Neural progenitor cell (in vitro differentiated cells): ENCODE results near the gene SV2B. TPM values are rescaled to one million over a fixed set of nuclear protein-coding genes. Genes with fewer than 3 reads are reported as not detected.

ENCODE experiments used
- DNase-seq: peaks from one replicate; pipeline ENCODE4 v3.0.0-alpha.2; 2016; ENCODE audit warnings: low spot score
- H2AFZ ChIP-seq: fragments of 200-600 bp; sonication (generic); replicated peaks from 2 replicates; pipeline ENCODE4 v1.6.1; 2016; ENCODE audit warnings: antibody characterized with exemption
- H3F3A ChIP-seq: fragments of 200-600 bp; sonication (generic); 2 replicates; pipeline ENCODE4 v1.6.1; 2016; ENCODE audit warnings: antibody characterized with exemption, low read depth
- H3K27ac ChIP-seq: fragments of 200-600 bp; sonication (generic); 2 replicates; pipeline ENCODE4 v1.5.1; 2016; ENCODE audit warnings: mild to moderate bottlenecking
- H3K27me3 ChIP-seq: fragments of 200-600 bp; sonication (generic); 2 replicates; pipeline ENCODE4 v1.6.1; 2016; ENCODE audit warnings: mild to moderate bottlenecking, moderate library complexity
- H3K36me3 ChIP-seq: fragments of 200-600 bp; sonication (generic); 2 replicates; pipeline ENCODE4 v1.5.1; 2016
- H3K4me1 ChIP-seq: fragments of 200-600 bp; sonication (generic); 2 replicates; pipeline ENCODE4 v1.6.1; 2016; ENCODE audit warnings: mixed run types
- H3K4me2 ChIP-seq: fragments of 200-600 bp; sonication (generic); 2 replicates; pipeline ENCODE4 v1.6.1; 2016
- H3K4me3 ChIP-seq: fragments of 200-600 bp; sonication (generic); 2 replicates; pipeline ENCODE4 v1.5.1; 2016
- H3K79me2 ChIP-seq: fragments of 200-600 bp; sonication (generic); 2 replicates; pipeline ENCODE4 v1.6.1; 2016; ENCODE audit warnings: low read depth
- H3K9ac ChIP-seq: fragments of 200-600 bp; sonication (generic); 2 replicates; pipeline ENCODE4 v1.6.1; 2016
- H3K9me3 ChIP-seq: fragments of 200-600 bp; sonication (generic); 2 replicates; pipeline ENCODE4 v1.5.1; 2016; ENCODE audit warnings: low read depth
- H4K20me1 ChIP-seq: fragments of 200-600 bp; sonication (generic); 2 replicates; pipeline ENCODE4 v1.6.1; 2016; ENCODE audit warnings: low read depth
- H3K27ac Mint-ChIP-seq: 3 replicates; pipeline ENCODE4 v1.8.0; 2021; ENCODE audit warnings: mixed read lengths
- H3K27me3 Mint-ChIP-seq: 2 replicates; pipeline ENCODE4 v1.8.0; 2022; ENCODE audit warnings: low read depth, mild to moderate bottlenecking, inconsistent platforms, moderate library complexity, mixed read lengths; ENCODE audit not compliant: insufficient read depth
- H3K36me3 Mint-ChIP-seq: 3 replicates; pipeline ENCODE4 v1.8.0; 2021; ENCODE audit warnings: mixed read lengths
- H3K4me1 Mint-ChIP-seq: 3 replicates; pipeline ENCODE4 v1.8.0; 2021; ENCODE audit warnings: mixed read lengths
- H3K4me3 Mint-ChIP-seq: 3 replicates; pipeline ENCODE4 v1.8.0; 2021; ENCODE audit warnings: mild to moderate bottlenecking, moderate library complexity, mixed read lengths
- H3K9me3 Mint-ChIP-seq: 3 replicates; pipeline ENCODE4 v1.8.0; 2020; ENCODE audit warnings: mixed read lengths
- EZH2 ChIP-seq: fragments of 200-600 bp; sonication (generic); IDR thresholded peaks from 2 replicates; pipeline ENCODE4 v1.6.1; 2017; ENCODE audit warnings: antibody characterized with exemption, mild to moderate bottlenecking, moderate library complexity
- EZH2phosphoT487 ChIP-seq: fragments of 200-600 bp; sonication (generic); IDR thresholded peaks from 2 replicates; pipeline ENCODE4 v1.6.1; 2017; ENCODE audit warnings: antibody characterized with exemption
- total RNA-seq: library from RNA; depleted of rRNA; stranded (reverse); fragments of >200 nt; gene quantifications from 2 replicates; pipeline ENCODE4 v1.2.3, GENCODE V29; 2015; ENCODE audit warnings: low replicate concordance
- TF ChIP-seq, protein P1 (sequence below): fragments of 200-600 bp; sonication (generic); IDR thresholded peaks from 2 replicates; pipeline ENCODE4 v1.5.1; 2017; ENCODE audit warnings: antibody characterized with exemption, mild to moderate bottlenecking

The SV2B gene
- total RNA-seq, 1 donor from 2014 or later = 0.02 TPM

DNA sequence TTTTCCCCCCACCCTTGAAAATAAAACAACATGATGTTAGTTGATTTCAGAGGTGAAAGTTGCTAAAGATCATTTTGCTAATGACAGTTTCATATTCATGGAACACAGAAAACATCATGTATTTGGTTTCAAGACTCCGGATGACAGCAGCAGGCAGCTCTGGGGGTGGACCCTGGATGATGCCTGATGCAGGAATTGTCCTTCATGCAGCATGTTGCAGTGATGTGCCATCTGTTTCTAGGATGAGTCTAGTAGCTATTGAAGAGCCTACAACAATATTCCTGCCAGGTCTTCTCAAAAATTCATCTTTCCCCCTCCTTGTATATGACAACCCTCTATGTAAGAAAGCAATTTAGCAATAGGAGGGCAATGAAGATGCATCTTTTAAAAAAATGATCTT is 108.3 kb downstream of the SV2B start:
- Histone ChIP-seq H3K4me3 (no peak overlapping the region), H3K4me2 (no peak overlapping the region), H3F3A (no peaks in the 10 kb centered on the region), H3K27me3 (no peaks in the 10 kb centered on the region), H3K79me2 (no peaks in the 10 kb centered on the region), H2AFZ (no peak overlapping the region), H3K27ac (no peak overlapping the region), H3K9ac (no peak overlapping the region), H3K4me1 (peaks cover 18% of the 10 kb centered on the region), H3K9me3 (no peaks in the 10 kb centered on the region), H3K36me3 (no peaks in the 10 kb centered on the region), H4K20me1 (no peaks in the 10 kb centered on the region)
- TF ChIP-seq, protein P1, sequence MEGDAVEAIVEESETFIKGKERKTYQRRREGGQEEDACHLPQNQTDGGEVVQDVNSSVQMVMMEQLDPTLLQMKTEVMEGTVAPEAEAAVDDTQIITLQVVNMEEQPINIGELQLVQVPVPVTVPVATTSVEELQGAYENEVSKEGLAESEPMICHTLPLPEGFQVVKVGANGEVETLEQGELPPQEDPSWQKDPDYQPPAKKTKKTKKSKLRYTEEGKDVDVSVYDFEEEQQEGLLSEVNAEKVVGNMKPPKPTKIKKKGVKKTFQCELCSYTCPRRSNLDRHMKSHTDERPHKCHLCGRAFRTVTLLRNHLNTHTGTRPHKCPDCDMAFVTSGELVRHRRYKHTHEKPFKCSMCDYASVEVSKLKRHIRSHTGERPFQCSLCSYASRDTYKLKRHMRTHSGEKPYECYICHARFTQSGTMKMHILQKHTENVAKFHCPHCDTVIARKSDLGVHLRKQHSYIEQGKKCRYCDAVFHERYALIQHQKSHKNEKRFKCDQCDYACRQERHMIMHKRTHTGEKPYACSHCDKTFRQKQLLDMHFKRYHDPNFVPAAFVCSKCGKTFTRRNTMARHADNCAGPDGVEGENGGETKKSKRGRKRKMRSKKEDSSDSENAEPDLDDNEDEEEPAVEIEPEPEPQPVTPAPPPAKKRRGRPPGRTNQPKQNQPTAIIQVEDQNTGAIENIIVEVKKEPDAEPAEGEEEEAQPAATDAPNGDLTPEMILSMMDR = no peak
- TF ChIP-seq EZH2 (no peak), EZH2phosphoT487 (no peak)
- Mint-ChIP-seq H3K36me3 (no peaks in the 10 kb centered on the region), H3K27ac (no peak overlapping the region), H3K4me3 (no peak overlapping the region), H3K9me3 (no peaks in the 10 kb centered on the region), H3K4me1 (peaks cover 10% of the 10 kb centered on the region), H3K27me3 (peaks cover 3% of the 10 kb centered on the region)
- DNase-seq = no peak

DNA sequence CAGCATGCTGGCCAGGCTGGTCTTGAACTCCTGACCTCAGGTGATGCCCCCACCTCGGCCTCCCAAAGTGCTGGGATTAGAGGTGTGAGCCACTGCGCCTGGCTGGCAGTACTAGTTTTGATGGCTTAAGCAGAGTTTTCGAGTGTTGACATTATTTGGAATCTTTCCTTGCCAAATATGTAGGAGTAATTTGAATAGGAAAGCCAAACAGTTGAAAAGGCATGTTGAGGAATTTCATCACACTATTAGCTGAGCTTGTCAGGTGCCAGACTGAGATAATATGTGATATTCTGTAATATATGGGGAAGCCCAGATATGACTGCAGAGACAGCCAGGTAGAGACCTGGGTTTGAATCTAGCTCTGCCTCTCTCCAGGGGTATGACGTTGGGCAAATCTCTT is 109.3 kb downstream of the SV2B start:
- peaks cover 3% of the 10 kb centered on the region for H3K27me3 Mint-ChIP-seq
- no peak overlapping the region for H3K27ac ChIP-seq
- no peaks in the 10 kb centered on the region for H4K20me1 ChIP-seq
- no peak for DNase-seq
- H3F3A ChIP-seq = no peaks in the 10 kb centered on the region
- peaks cover 6% of the 10 kb centered on the region for H3K4me1 Mint-ChIP-seq
- H3K27me3 ChIP-seq = no peaks in the 10 kb centered on the region
- no peak overlapping the region for H3K27ac Mint-ChIP-seq
- H3K4me1 ChIP-seq = peaks cover 8% of the 10 kb centered on the region
- H3K4me3 Mint-ChIP-seq = no peak overlapping the region
- H3K36me3 ChIP-seq = no peaks in the 10 kb centered on the region
- no peak overlapping the region for H3K4me3 ChIP-seq
- no peak overlapping the region for H3K9ac ChIP-seq
- no peak overlapping the region for H2AFZ ChIP-seq
- H3K9me3 Mint-ChIP-seq = peaks cover 5% of the 10 kb centered on the region
- H3K4me2 ChIP-seq = no peak overlapping the region
- TF ChIP-seq EZH2phosphoT487 = no peak
- TF ChIP-seq, protein P1 = no peak
- no peak for TF ChIP-seq EZH2
- H3K9me3 ChIP-seq = no peaks in the 10 kb centered on the region
- H3K79me2 ChIP-seq = no peaks in the 10 kb centered on the region
- no peaks in the 10 kb centered on the region for H3K36me3 Mint-ChIP-seq

DNA sequence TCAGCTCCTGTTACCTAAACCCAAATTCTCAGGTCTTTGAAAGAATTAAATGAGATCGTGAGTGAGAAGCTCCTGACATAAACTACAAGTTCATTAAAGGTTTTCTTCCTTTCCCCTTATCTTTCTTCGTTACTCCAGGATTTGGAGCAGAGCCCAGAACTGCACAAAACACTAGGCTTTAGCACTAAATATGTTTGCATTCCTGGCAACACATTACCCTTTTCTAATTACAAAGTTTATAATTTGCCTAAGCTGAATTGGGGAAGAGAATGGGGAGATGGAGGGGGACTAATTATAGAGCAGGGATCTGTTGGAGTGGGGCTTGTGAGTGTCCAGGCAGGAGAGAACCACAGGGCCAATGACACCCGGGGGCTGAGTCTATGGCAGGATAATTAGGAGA is 109.7 kb downstream of the SV2B start:
- Mint-ChIP-seq H3K36me3 (no peaks in the 10 kb centered on the region), H3K27me3 (peaks cover 5% of the 10 kb centered on the region), H3K27ac (no peak overlapping the region), H3K4me1 (peaks cover 6% of the 10 kb centered on the region), H3K4me3 (no peak overlapping the region), H3K9me3 (peaks cover 5% of the 10 kb centered on the region)
- DNase-seq = no peak
- H4K20me1 ChIP-seq = no peaks in the 10 kb centered on the region
- H3F3A ChIP-seq = no peaks in the 10 kb centered on the region
- no peak overlapping the region for H3K4me3 ChIP-seq
- no peak overlapping the region for H3K4me2 ChIP-seq
- H3K9me3 ChIP-seq = no peaks in the 10 kb centered on the region
- H3K36me3 ChIP-seq = no peaks in the 10 kb centered on the region
- H2AFZ ChIP-seq = no peak overlapping the region
- H3K4me1 ChIP-seq = peaks cover 6% of the 10 kb centered on the region
- no peak overlapping the region for H3K9ac ChIP-seq
- no peaks in the 10 kb centered on the region for H3K79me2 ChIP-seq
- TF ChIP-seq EZH2phosphoT487 (no peak), EZH2 (no peak)
- TF ChIP-seq, protein P1 = no peak
- no peaks in the 10 kb centered on the region for H3K27me3 ChIP-seq
- no peak overlapping the region for H3K27ac ChIP-seq
